ENCODE data around the gene KCNK16.
A peak's percentile ranks its signal among the peaks of the same experiment; 100 is the strongest.

KCNK16 gene

GRCh38 chr6:39279539-39279938 is 43.0 kb downstream of the KCNK16 start:
- Mint-ChIP-seq H3K27me3 (no peaks in the 10 kb centered on the region), H3K9me3 (no peaks in the 10 kb centered on the region), H3K4me1 (no peaks in the 10 kb centered on the region), H3K4me3 (no peak overlapping the region), H3K27ac (no peak overlapping the region), H3K36me3 (no peaks in the 10 kb centered on the region)

- H3K9me3 Mint-ChIP-seq: no peaks in the 10 kb centered on the region
- no peak overlapping the region for H3K4me3 Mint-ChIP-seq
- H3K36me3 Mint-ChIP-seq: no peaks in the 10 kb centered on the region
- no peaks in the 10 kb centered on the region for H3K27me3 Mint-ChIP-seq
- H3K4me1 Mint-ChIP-seq: no peaks in the 10 kb centered on the region
- no peak overlapping the region for H3K27ac Mint-ChIP-seq
Measured at GRCh38 chr6:39276379-39276995, 46.0 kb downstream of the KCNK16 start.

- Mint-ChIP-seq H3K4me3 (no peak overlapping the region), H3K36me3 (no peaks in the 10 kb centered on the region), H3K27me3 (no peaks in the 10 kb centered on the region), H3K27ac (peak overlapping the region; percentile 6), H3K9me3 (no peaks in the 10 kb centered on the region), H3K4me1 (no peaks in the 10 kb centered on the region)
Measured at GRCh38 chr6:39274903-39275302, 47.6 kb downstream of the KCNK16 start.

- Mint-ChIP-seq H3K27me3 (no peaks in the 10 kb centered on the region), H3K4me1 (no peaks in the 10 kb centered on the region), H3K9me3 (no peaks in the 10 kb centered on the region), H3K4me3 (no peak overlapping the region), H3K27ac (no peak overlapping the region), H3K36me3 (no peaks in the 10 kb centered on the region)
Measured at GRCh38 chr6:39274471-39274870, 48.0 kb downstream of the KCNK16 start.

GRCh38 chr6:39273406-39273821 is 49.1 kb downstream of the KCNK16 start:
- no peaks in the 10 kb centered on the region for H3K36me3 Mint-ChIP-seq
- H3K4me1 Mint-ChIP-seq: no peaks in the 10 kb centered on the region
- H3K27ac Mint-ChIP-seq: no peak overlapping the region
- H3K4me3 Mint-ChIP-seq: no peak overlapping the region
- no peaks in the 10 kb centered on the region for H3K27me3 Mint-ChIP-seq
- H3K9me3 Mint-ChIP-seq: no peaks in the 10 kb centered on the region

GRCh38 chr6:39269961-39270360 is 52.5 kb downstream of the KCNK16 start:
- Mint-ChIP-seq H3K4me1 (no peaks in the 10 kb centered on the region), H3K27ac (no peak overlapping the region), H3K27me3 (no peaks in the 10 kb centered on the region), H3K36me3 (no peaks in the 10 kb centered on the region), H3K4me3 (no peak overlapping the region), H3K9me3 (no peaks in the 10 kb centered on the region)

GRCh38 chr6:39268721-39269120 is 53.8 kb downstream of the KCNK16 start:
- Mint-ChIP-seq H3K36me3 (no peaks in the 10 kb centered on the region), H3K27me3 (no peaks in the 10 kb centered on the region), H3K4me1 (peaks cover 3% of the 10 kb centered on the region), H3K4me3 (no peak overlapping the region), H3K9me3 (no peaks in the 10 kb centered on the region), H3K27ac (no peak overlapping the region)

- Mint-ChIP-seq H3K36me3 (no peaks in the 10 kb centered on the region), H3K27ac (no peak overlapping the region), H3K27me3 (no peaks in the 10 kb centered on the region), H3K9me3 (no peaks in the 10 kb centered on the region), H3K4me3 (no peak overlapping the region), H3K4me1 (peaks cover 8% of the 10 kb centered on the region)
Measured at GRCh38 chr6:39268171-39268570, 54.3 kb downstream of the KCNK16 start.

- Mint-ChIP-seq H3K36me3 (no peaks in the 10 kb centered on the region), H3K9me3 (no peaks in the 10 kb centered on the region), H3K4me1 (peaks cover 10% of the 10 kb centered on the region), H3K27me3 (no peaks in the 10 kb centered on the region), H3K27ac (no peak overlapping the region), H3K4me3 (no peak overlapping the region)
Measured at GRCh38 chr6:39266782-39267355, 55.6 kb downstream of the KCNK16 start.

GRCh38 chr6:39266375-39266774 is 56.1 kb downstream of the KCNK16 start:
- Mint-ChIP-seq H3K4me1 (peaks cover 10% of the 10 kb centered on the region), H3K27me3 (peaks cover 1% of the 10 kb centered on the region), H3K4me3 (no peak overlapping the region), H3K9me3 (no peaks in the 10 kb centered on the region), H3K36me3 (no peaks in the 10 kb centered on the region), H3K27ac (no peak overlapping the region)

Data from activated naive CD4-positive, alpha-beta T cell treated with anti-CD3 and anti-CD28 coated beads, Interleukin-2, amount 50 U/mL, for 24 hours (primary cell).